H1 (cell line): ENCODE measurements around the gene YIPF2. TPM values are rescaled to one million over a fixed set of nuclear protein-coding genes. Genes with fewer than 3 reads are reported as not detected.
A peak's percentile ranks its signal among the peaks of the same experiment; 100 is the strongest.

Experiments used
- CTCF ChIA-PET: fragments of 300-600 bp; sonication (Branson Sonifier 250); formaldehyde crosslinking; loops from one replicate; lab custom pipeline; 2021; ENCODE audit not compliant: partially characterized antibody; lab: Charles Lee
- POLR2A ChIA-PET: fragments of 300-600 bp; sonication (Branson Sonifier 250); formaldehyde crosslinking; loops from one replicate; lab custom pipeline; 2021; ENCODE audit warnings: inconsistent platforms; ENCODE audit not compliant: partially characterized antibody; lab: Charles Lee
- DNase-seq, 2 experiments: peaks; one replicate each; pipeline versions ENCODE4 v3.0.0 to v3.0.0-alpha.2; 2010 to 2022; ENCODE audit warnings: low spot score in 2 of 2, low read depth in 1 of 2, mixed read lengths in 1 of 2
- FAIRE-seq: peaks from 2 replicates; lab custom pipeline; 2011; peaks lifted over from hg19 to GRCh38; lab: Jason Lieb, UNC
- H2AFZ ChIP-seq: 2 replicates; pipeline ENCODE4 v1.8.1; 2012; ENCODE audit warnings: low read length, inconsistent platforms
- H2AK5ac ChIP-seq: 2 replicates; pipeline ENCODE4 v1.6.1; 2013; ENCODE audit warnings: low read depth, low read length
- H2BK120ac ChIP-seq: replicated peaks from 2 replicates; pipeline ENCODE3; 2013; ENCODE audit warnings: low read depth, low read length, inconsistent platforms
- H2BK12ac ChIP-seq: 2 replicates; pipeline ENCODE4 v1.6.1; 2013; ENCODE audit warnings: low read depth, low read length
- H2BK15ac ChIP-seq: 2 replicates; pipeline ENCODE4 v1.6.1; 2013; ENCODE audit warnings: low read length
- H2BK20ac ChIP-seq: 2 replicates; pipeline ENCODE4 v1.6.1; 2013; ENCODE audit warnings: low read length
- H2BK5ac ChIP-seq: 2 replicates; pipeline ENCODE4 v1.6.1; 2013; ENCODE audit warnings: low read depth, low read length
- H3K14ac ChIP-seq: 2 replicates; pipeline ENCODE4 v1.6.1; 2013; ENCODE audit warnings: inconsistent platforms; ENCODE audit not compliant: insufficient read length
- H3K18ac ChIP-seq: 2 replicates; pipeline ENCODE4 v1.6.1; 2013; ENCODE audit warnings: low read length; ENCODE audit errors: extremely low read depth
- H3K23ac ChIP-seq: 2 replicates; pipeline ENCODE4 v1.6.1; 2013; ENCODE audit warnings: inconsistent platforms; ENCODE audit not compliant: insufficient read length
- H3K23me2 ChIP-seq: 2 replicates; pipeline ENCODE4 v1.6.1; 2013; ENCODE audit warnings: low read depth, low read length
- H3K27ac ChIP-seq: 2 replicates; pipeline ENCODE4 v1.6.1; 2011; ENCODE audit warnings: low read depth, low read length, inconsistent platforms
- H3K27me3 ChIP-seq, 4 experiments: replicated peaks in 1 of 4; 1 replicate in 1 of 4; 2 replicates in 3 of 4; pipeline versions ENCODE4 v1.6.1 to v1.8.1; 2011 to 2013; ENCODE audit warnings: low read length in 3 of 4, mild to moderate bottlenecking in 3 of 4, inconsistent platforms in 2 of 4, mixed read lengths in 2 of 4, moderate library complexity in 1 of 4; ENCODE audit not compliant: control insufficient read depth in 3 of 4, insufficient read depth in 3 of 4; ENCODE audit errors: extremely low read depth in 1 of 4
- H3K36me3 ChIP-seq, 4 experiments: 2 replicates each; pipeline versions ENCODE4 v1.6.1 to v1.8.1; 2011 to 2013; ENCODE audit warnings: mild to moderate bottlenecking in 4 of 4, low read length in 3 of 4, moderate library complexity in 2 of 4, control low read depth in 1 of 4, inconsistent platforms in 1 of 4; ENCODE audit not compliant: insufficient read depth in 4 of 4, control insufficient read depth in 2 of 4
- H3K4ac ChIP-seq: replicated peaks from 2 replicates; pipeline ENCODE3; 2013; ENCODE audit warnings: low read length, low read depth, mixed read lengths, inconsistent platforms; ENCODE audit not compliant: insufficient read length
- H3K4me1 ChIP-seq, 4 experiments: replicated peaks in 1 of 4; 1 replicate in 1 of 4; 2 replicates in 3 of 4; pipeline versions ENCODE4 v1.6.1 to v1.8.1; 2011 to 2013; ENCODE audit warnings: low read length in 3 of 4, inconsistent platforms in 2 of 4, mixed read lengths in 1 of 4; ENCODE audit not compliant: insufficient read depth in 4 of 4, control insufficient read depth in 3 of 4
- H3K4me2 ChIP-seq, 2 experiments: 2 replicates each; pipeline versions ENCODE4 v1.6.1 to v1.8.1; 2011 to 2013; ENCODE audit warnings: low read depth in 2 of 2, low read length in 2 of 2, control low read depth in 1 of 2, inconsistent platforms in 1 of 2, mild to moderate bottlenecking in 1 of 2; ENCODE audit not compliant: insufficient read depth in 1 of 2
- H3K4me3 ChIP-seq, 4 experiments: fragments of 200-600, 300-600 bp in 1 of 4; sonication (generic), shearing (Covaris generic), sonication (Bioruptor Twin) in 1 of 4; 2 replicates each; pipeline versions ENCODE4 v1.5.1 to v1.8.1; 2011 to 2016; ENCODE audit warnings: low read length in 4 of 4, low read depth in 3 of 4, control low read depth in 2 of 4, inconsistent platforms in 2 of 4, mild to moderate bottlenecking in 2 of 4, mixed read lengths in 1 of 4, moderate library complexity in 1 of 4; ENCODE audit not compliant: insufficient read depth in 2 of 4; ENCODE audit errors: extremely low read depth in 1 of 4
- H3K56ac ChIP-seq: replicated peaks from 2 replicates; pipeline ENCODE3; 2013; ENCODE audit warnings: low read depth, mild to moderate bottlenecking, mixed read lengths, low read length, inconsistent platforms; ENCODE audit not compliant: insufficient read length
- H3K79me1 ChIP-seq: 2 replicates; pipeline ENCODE4 v1.6.1; 2013; ENCODE audit warnings: low read depth, low read length, control low read depth
- H3K79me2 ChIP-seq, 2 experiments: 2 replicates each; pipeline versions ENCODE4 v1.6.1 to v1.8.1; 2012 to 2013; ENCODE audit warnings: low read length in 2 of 2, mild to moderate bottlenecking in 2 of 2, inconsistent platforms in 1 of 2; ENCODE audit not compliant: insufficient read depth in 2 of 2, control insufficient read depth in 1 of 2
- H3K9ac ChIP-seq, 4 experiments: replicated peaks in 1 of 4; 1 replicate in 1 of 4; 2 replicates in 3 of 4; pipeline versions ENCODE4 v1.6.1 to v1.8.1; 2011 to 2013; ENCODE audit warnings: low read depth in 3 of 4, low read length in 3 of 4, control low read depth in 2 of 4, mild to moderate bottlenecking in 2 of 4, moderate library complexity in 2 of 4, inconsistent platforms in 1 of 4; ENCODE audit errors: extremely low read depth in 1 of 4
- H3K9me3 ChIP-seq, 2 experiments: 2 replicates each; pipeline versions ENCODE4 v1.6.1 to v1.8.1; 2012 to 2013; ENCODE audit warnings: mild to moderate bottlenecking in 2 of 2, moderate library complexity in 2 of 2, control low read depth in 1 of 2, inconsistent platforms in 1 of 2, low read depth in 1 of 2, low read length in 1 of 2, mixed read lengths in 1 of 2; ENCODE audit not compliant: insufficient read depth in 2 of 2
- H4K20me1 ChIP-seq, 2 experiments: replicated peaks in 1 of 2; 2 replicates each; pipeline versions ENCODE3 to v1.8.1; 2011 to 2013; ENCODE audit warnings: inconsistent platforms in 2 of 2, low read length in 2 of 2, mild to moderate bottlenecking in 1 of 2; ENCODE audit not compliant: insufficient read depth in 2 of 2, control insufficient read depth in 1 of 2
- H4K5ac ChIP-seq: 2 replicates; pipeline ENCODE4 v1.6.1; 2013; ENCODE audit warnings: low read length, low read depth, mixed read lengths, inconsistent platforms; ENCODE audit not compliant: insufficient read length
- H4K8ac ChIP-seq: 2 replicates; pipeline ENCODE4 v1.8.0; 2013; ENCODE audit warnings: mild to moderate bottlenecking, moderate library complexity, low read length, inconsistent platforms; ENCODE audit not compliant: insufficient read depth; ENCODE audit errors: extremely low read depth
- H4K91ac ChIP-seq: replicated peaks from 2 replicates; pipeline ENCODE3; 2013; ENCODE audit warnings: low read length, mixed read lengths, inconsistent platforms; ENCODE audit not compliant: insufficient read length
- CBX8 ChIP-seq: fragments of 300-800, 300-1000 bp; sonication (generic); IDR thresholded peaks from 2 replicates; pipeline ENCODE4 v1.7.1; 2016; ENCODE audit warnings: low read depth, low read length, borderline replicate concordance
- CREB1 ChIP-seq: IDR thresholded peaks from 2 replicates; pipeline ENCODE4 v1.6.1; 2012; ENCODE audit warnings: inconsistent platforms
- EGR1 ChIP-seq: IDR thresholded peaks from 2 replicates; pipeline ENCODE4 v1.6.1; 2011; ENCODE audit warnings: low read depth, low read length, borderline replicate concordance
- GABPA ChIP-seq: IDR thresholded peaks from 2 replicates; pipeline ENCODE4 v1.6.1; 2011; ENCODE audit warnings: mild to moderate bottlenecking, low read length, moderate library complexity, borderline replicate concordance; ENCODE audit not compliant: insufficient read depth
- HDAC2 ChIP-seq, 2 experiments: fragments of 300-600 bp in 1 of 2; sonication (generic) in 1 of 2; IDR thresholded peaks; 2 replicates each; pipeline ENCODE4 v1.6.1; 2011 to 2012; ENCODE audit warnings: low read depth in 2 of 2, low read length in 2 of 2, mild to moderate bottlenecking in 2 of 2, moderate library complexity in 2 of 2, borderline replicate concordance in 1 of 2, inconsistent platforms in 1 of 2
- JUN ChIP-seq: IDR thresholded peaks from 2 replicates; pipeline ENCODE4 v1.6.1; 2011; ENCODE audit warnings: low read depth, mild to moderate bottlenecking, improper control_type of control experiment, low read length
- MAFK ChIP-seq: IDR thresholded peaks from 2 replicates; pipeline ENCODE4 v1.6.1; 2012; ENCODE audit warnings: low read depth, mild to moderate bottlenecking, improper control_type of control experiment, low read length
- POLR2AphosphoS5 ChIP-seq: IDR thresholded peaks from 2 replicates; pipeline ENCODE4 v1.6.1; 2011; ENCODE audit warnings: low read depth, low read length
- RXRA ChIP-seq: IDR thresholded peaks from 2 replicates; pipeline ENCODE4 v1.6.1; 2011; ENCODE audit warnings: low read depth, mild to moderate bottlenecking, low read length, moderate library complexity; ENCODE audit not compliant: insufficient read depth
- SAP30 ChIP-seq: fragments of 300-600 bp; sonication (generic); IDR thresholded peaks from 2 replicates; pipeline ENCODE4 v1.7.1; 2012; ENCODE audit warnings: low read length, moderate library complexity, mild to moderate bottlenecking, inconsistent platforms; ENCODE audit not compliant: insufficient read depth, insufficient replicate concordance
- SIX5 ChIP-seq: IDR thresholded peaks from 2 replicates; pipeline ENCODE4 v1.6.1; 2011; ENCODE audit warnings: mild to moderate bottlenecking, low read depth, low read length
- SRF ChIP-seq: IDR thresholded peaks from 2 replicates; pipeline ENCODE4 v1.6.1; 2011; ENCODE audit warnings: mild to moderate bottlenecking, low read depth, low read length, moderate library complexity
- ZNF274 ChIP-seq: IDR thresholded peaks from 2 replicates; pipeline ENCODE4 v1.7.0; 2012; ENCODE audit warnings: low read length, borderline replicate concordance; ENCODE audit errors: extremely low read depth
- WGBS, 2 experiments: shearing (Covaris generic) in 1 of 2; methylation state at CpG; one replicate each; pipeline versions ENCODE4 v1.1.6 to v1.1.7; 2013 to 2015; ENCODE audit warnings: low lambda C conversion rate in 2 of 2, mixed read lengths in 2 of 2, inconsistent platforms in 1 of 2, low coverage in 1 of 2, missing lambda C conversion rate in 1 of 2; ENCODE audit not compliant: insufficient replicate concordance in 2 of 2, insufficient coverage in 1 of 2, insufficient read length in 1 of 2; ENCODE audit errors: extremely low coverage in 1 of 2, missing lambda C conversion rate in 1 of 2; 5-methylcytosine and 5-hydroxymethylcytosine counted together
- polyA plus RNA-seq, 7 experiments: library from polyadenylated mRNA; depleted of rRNA in 3 of 7; stranded (reverse) in 5 of 7; unstranded in 2 of 7; fragments of >200 nt in 5 of 7; fragments of 200-250 nt in 2 of 7; gene quantifications; 1 replicate in 5 of 7; 2 replicates in 1 of 7; 4 replicates in 1 of 7; pipeline versions ENCODE4 v1.2.1 to v1.2.3, GENCODE V29; 2011 to 2013; ENCODE audit warnings: missing spikeins in 2 of 7, mixed read lengths in 2 of 7
- total RNA-seq: library from RNA; stranded (reverse); fragmentation: NEBNext Ultra II Directional; extraction: Animal tissue kit (Norgen Biotek cat#: 25700); gene quantifications from 2 replicates; pipeline ENCODE4 v1.2.1, GENCODE V29; 2021

The YIPF2 gene
- total and polyA plus RNA-seq, 2 of the 8 experiments (the other 6 are each of a cell fraction or from before 2014, with no cell fraction given), result 48.3 to 112 TPM

DNA sequence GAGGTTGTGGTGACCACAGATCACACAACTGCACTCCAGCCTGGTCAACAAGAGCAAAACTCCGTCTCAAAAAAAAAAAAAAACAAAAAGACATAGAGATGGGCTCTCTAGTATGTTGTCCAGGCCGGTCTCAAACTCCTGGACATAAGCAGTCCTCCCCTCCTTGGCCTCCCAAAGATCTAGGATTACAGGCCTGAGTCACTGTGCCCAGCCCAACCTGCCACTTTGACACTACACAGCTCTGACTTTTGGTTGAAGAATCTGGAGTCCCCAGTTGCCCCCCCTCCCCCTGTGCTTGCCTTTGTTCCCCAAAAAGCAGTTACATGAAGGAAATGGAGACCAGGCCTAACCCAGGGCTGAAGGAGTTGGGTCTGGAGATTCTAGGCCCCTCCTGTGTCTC is 44.2 kb downstream of the YIPF2 start:
- H3K4me3 ChIP-seq, result no peak overlapping the region
- H4K91ac ChIP-seq, result no peak overlapping the region
- H3K4me2 ChIP-seq, result no peak overlapping the region
- FAIRE-seq (no peak), DNase-seq (no peak)
- peaks cover 4 to 85% of the 10 kb centered on the region in 2 experiments; a peak in 2 of 4 replicates for H3K79me2 ChIP-seq
- no peak overlapping the region for H3K23ac ChIP-seq
- no peaks in the 10 kb centered on the region for H3K36me3 ChIP-seq
- H2BK120ac ChIP-seq, result no peak overlapping the region
- WGBS, 2 experiments, result 94% methylated on average over 2 of the region's 2 CpGs; no CpG with 5 or more reads in 1 of the 2 experiments
- TF ChIP-seq EGR1 (no peak), ZNF274 (no peak), HDAC2 (IDR thresholded peaks at IDR 0.05; ENCODE audit: borderline replicate concordance in 1 of 2, low read depth in 2 of 2, low read length in 2 of 2) (no peak), POLR2AphosphoS5 (no peak), CBX8 (no peak), CREB1 (no peak), RXRA (no peak), JUN (no peak), SRF (no peak), SIX5 (no peak), SAP30 (no peak), GABPA (no peak), MAFK (no peak)
- no peak overlapping the region for H2BK15ac ChIP-seq
- no peak overlapping the region for H2AFZ ChIP-seq
- POLR2A ChIA-PET, result interaction anchor here (1.1 to 2.4 kb wide), 2 partner anchors 12 to 53 kb away, joined by 3 to 9 read pairs; no protein-coding TSS in a partner anchor
- peaks cover 0 to 9% of the 10 kb centered on the region in 2 experiments for H4K20me1 ChIP-seq
- no peak overlapping the region for H2BK5ac ChIP-seq
- no peak overlapping the region for H3K4ac ChIP-seq
- peak overlapping the region; percentile 7; the same call in 1 of the 2 replicates for H4K8ac ChIP-seq
- peaks cover 26 to 63% (median 53%) of the 10 kb centered on the region in 4 experiments for H3K4me1 ChIP-seq
- H2AK5ac ChIP-seq, result no peak overlapping the region
- H3K9ac ChIP-seq, result no peak overlapping the region
- no peak overlapping the region for H3K14ac ChIP-seq
- H3K18ac ChIP-seq, result peak overlapping the region; percentile 32; the same call in 1 of the 2 replicates
- H3K9me3 ChIP-seq, result no peaks in the 10 kb centered on the region
- CTCF ChIA-PET, result interaction anchor here (1.2 to 11.7 kb wide), 3 partner anchors 10 to 336 kb away, joined by 3 to 103 read pairs (median 29); partner anchors contain the start of gene CARM1
- H4K5ac ChIP-seq, result no peak overlapping the region
- no peak overlapping the region for H2BK20ac ChIP-seq
- H3K56ac ChIP-seq, result no peak overlapping the region
- no peaks in the 10 kb centered on the region for H3K27me3 ChIP-seq
- H3K23me2 ChIP-seq, result no peaks in the 10 kb centered on the region
- H3K27ac ChIP-seq, result no peak overlapping the region
- H2BK12ac ChIP-seq, result no peak overlapping the region
- peaks cover 36% of the 10 kb centered on the region for H3K79me1 ChIP-seq
